Duodenal mucosa (tissue), 2 donors: ENCODE measurements around the gene PLD1.

Experiments used
- H3K27ac ChIP-seq: one replicate; pipeline ENCODE4 v1.7.0; 2013; ENCODE audit warnings: low read depth, low read length
- H3K27me3 ChIP-seq, 2 donors: one replicate each; pipeline ENCODE4 v1.7.0; 2013; ENCODE audit warnings: low read length in 2 of 2, control low read depth in 1 of 2; ENCODE audit not compliant: insufficient read depth in 2 of 2, control insufficient read depth in 1 of 2
- H3K36me3 ChIP-seq, 2 donors: one replicate each; pipeline ENCODE4 v1.7.0; 2013; ENCODE audit warnings: low read length in 2 of 2, control low read depth in 1 of 2; ENCODE audit not compliant: insufficient read depth in 2 of 2, control insufficient read depth in 1 of 2
- H3K4me1 ChIP-seq, 2 donors: one replicate each; pipeline ENCODE4 v1.7.0; 2013; ENCODE audit warnings: low read length in 2 of 2, control low read depth in 1 of 2; ENCODE audit not compliant: insufficient read depth in 2 of 2, control insufficient read depth in 1 of 2
- H3K4me3 ChIP-seq, 2 donors: one replicate each; pipeline ENCODE4 v1.7.0; 2013; ENCODE audit warnings: low read length in 2 of 2, low read depth in 1 of 2
- H3K9ac ChIP-seq, 2 donors: one replicate each; pipeline ENCODE4 v1.7.0; 2013; ENCODE audit warnings: low read length in 2 of 2, low read depth in 1 of 2
- H3K9me3 ChIP-seq, 2 donors: one replicate each; pipeline ENCODE4 v1.7.0; 2013; ENCODE audit warnings: low read length in 2 of 2, control low read depth in 1 of 2; ENCODE audit not compliant: control insufficient read depth in 1 of 2

PLD1 gene

DNA sequence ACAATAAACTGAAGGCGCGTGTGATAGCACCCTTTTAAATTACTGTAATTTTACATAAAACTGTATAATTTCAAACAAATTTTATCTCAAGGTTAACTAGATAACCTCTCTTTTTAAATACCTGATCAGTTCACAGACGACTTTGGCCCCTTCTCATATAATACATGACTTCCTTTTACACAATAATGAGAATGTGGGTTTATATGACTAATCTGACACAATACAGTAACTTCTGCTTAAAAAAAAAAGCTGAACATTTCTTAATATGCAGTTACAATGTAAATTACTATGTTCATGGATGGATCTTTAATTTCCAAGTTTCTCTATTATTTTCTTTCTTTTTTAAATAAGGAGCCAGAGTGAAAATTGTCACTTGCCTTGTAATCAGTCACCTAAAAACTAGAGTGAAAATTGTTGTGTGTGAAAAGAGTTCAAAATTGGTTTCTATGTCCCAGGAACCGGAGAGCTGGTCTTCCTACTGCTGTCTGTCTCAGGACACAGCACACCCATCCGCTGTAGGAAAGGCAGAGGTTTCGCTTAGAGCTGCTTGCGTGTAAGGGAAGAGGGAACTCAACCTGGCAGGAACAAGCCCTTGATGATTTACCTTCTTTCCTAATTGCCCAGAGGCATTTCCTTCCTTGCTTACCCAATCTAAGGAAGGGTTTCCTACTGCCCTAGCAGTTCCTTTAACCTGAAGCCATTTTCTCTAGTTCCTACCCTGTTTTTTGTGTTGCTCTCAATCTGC lies 33.3 kb downstream of the PLD1 start:
- H3K4me3 ChIP-seq = no peak overlapping the region
- no peaks in the 10 kb centered on the region for H3K36me3 ChIP-seq
- no peaks in the 10 kb centered on the region for H3K27me3 ChIP-seq
- H3K9ac ChIP-seq = no peak overlapping the region
- peaks cover 3 to 24% of the 10 kb centered on the region in 2 donors for H3K4me1 ChIP-seq
- no peaks in the 10 kb centered on the region for H3K9me3 ChIP-seq
- no peak overlapping the region for H3K27ac ChIP-seq

DNA sequence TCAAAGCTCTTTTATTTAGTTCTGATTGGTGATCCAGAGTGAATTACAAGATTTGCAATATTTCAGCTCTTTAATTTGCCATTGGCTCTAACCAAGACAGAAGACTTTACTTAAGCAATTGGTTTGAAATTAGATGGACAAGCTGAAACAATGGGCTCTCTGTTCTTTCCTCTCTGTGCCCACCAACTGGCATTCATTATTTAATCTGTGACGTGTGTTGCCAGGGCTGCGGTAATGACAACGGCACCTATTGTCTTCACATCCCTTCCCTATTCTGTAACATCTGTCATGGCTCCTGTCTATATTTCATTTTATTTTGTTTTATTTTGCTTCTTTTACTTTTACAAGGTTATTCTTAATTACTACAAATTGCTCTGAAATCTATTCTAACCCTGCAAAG lies 33.9 kb downstream of the PLD1 start:
- Histone ChIP-seq H3K9me3 (no peaks in the 10 kb centered on the region), H3K27ac (no peak overlapping the region), H3K4me3 (no peak overlapping the region), H3K27me3 (no peaks in the 10 kb centered on the region), H3K9ac (no peak overlapping the region), H3K36me3 (no peaks in the 10 kb centered on the region), H3K4me1 (peaks cover 7 to 27% of the 10 kb centered on the region in 2 donors)

DNA sequence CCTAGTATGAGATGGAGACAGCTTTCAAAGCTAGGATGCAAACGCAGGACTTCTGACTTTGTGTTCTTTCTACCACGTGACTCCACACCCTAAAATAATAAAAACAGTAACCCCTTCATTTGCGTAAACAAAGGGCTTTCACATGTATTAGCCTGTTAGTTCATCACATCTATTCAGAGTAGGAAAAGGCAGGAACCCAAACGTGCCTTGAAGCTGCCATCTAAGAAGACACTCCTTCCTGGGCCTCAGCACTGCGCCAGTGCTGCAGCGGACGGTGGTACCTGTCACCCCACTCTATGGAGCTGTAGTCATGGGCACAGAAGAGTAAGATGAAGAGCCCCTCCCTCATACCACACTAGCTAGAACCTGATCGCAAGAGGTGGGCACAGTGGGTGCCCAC lies 34.3 kb downstream of the PLD1 start:
- H3K27ac ChIP-seq = no peak overlapping the region
- peaks cover 7 to 27% of the 10 kb centered on the region in 2 donors for H3K4me1 ChIP-seq
- no peak overlapping the region for H3K4me3 ChIP-seq
- H3K36me3 ChIP-seq = no peaks in the 10 kb centered on the region
- no peak overlapping the region for H3K9ac ChIP-seq
- H3K9me3 ChIP-seq = no peaks in the 10 kb centered on the region
- H3K27me3 ChIP-seq = no peaks in the 10 kb centered on the region

DNA sequence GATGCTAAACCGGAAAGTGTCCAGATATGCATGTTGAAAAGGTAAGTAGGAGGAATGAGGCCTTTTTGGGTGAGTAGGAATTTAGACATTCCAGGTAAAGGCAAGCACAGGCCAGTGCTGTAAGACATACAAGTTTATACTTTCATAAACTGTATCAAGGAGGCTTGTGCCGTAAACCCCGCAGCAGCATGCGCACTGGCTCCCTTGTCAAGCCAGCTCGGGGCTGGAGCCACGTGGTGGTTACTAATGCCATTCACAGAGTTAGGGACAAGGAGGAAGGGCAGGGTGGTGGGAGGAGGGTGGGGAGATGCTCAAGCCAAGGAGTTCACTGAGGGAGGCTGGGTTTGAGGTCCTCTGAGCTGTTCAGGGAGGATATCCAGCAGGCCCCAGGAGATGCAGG lies 35.8 kb downstream of the PLD1 start:
- Histone ChIP-seq H3K4me1 (peaks cover 7 to 27% of the 10 kb centered on the region in 2 donors), H3K27me3 (no peaks in the 10 kb centered on the region), H3K4me3 (no peak overlapping the region), H3K36me3 (no peaks in the 10 kb centered on the region), H3K27ac (no peak overlapping the region), H3K9me3 (no peaks in the 10 kb centered on the region), H3K9ac (no peak overlapping the region)

- Histone ChIP-seq H3K27me3 (no peaks in the 10 kb centered on the region), H3K27ac (no peak overlapping the region), H3K4me3 (no peak overlapping the region), H3K9ac (peak overlapping the region in 1 of 2 donors; percentile 5), H3K4me1 (peaks cover 10 to 24% of the 10 kb centered on the region in 2 donors), H3K36me3 (no peaks in the 10 kb centered on the region), H3K9me3 (no peaks in the 10 kb centered on the region)
These were observed 37.7 kb downstream of the PLD1 start for GRCh38 chr3:171772427-171773056.

GRCh38 chr3:171770689-171771620 lies 39.3 kb downstream of the PLD1 start:
- Histone ChIP-seq H3K27me3 (no peaks in the 10 kb centered on the region), H3K9ac (peak overlapping the region; percentile 51 to 67), H3K4me3 (peak overlapping the region; percentile 77 to 89), H3K9me3 (no peaks in the 10 kb centered on the region), H3K36me3 (no peaks in the 10 kb centered on the region), H3K27ac (no peak overlapping the region), H3K4me1 (peaks cover 10% of the 10 kb centered on the region in 2 donors)

DNA sequence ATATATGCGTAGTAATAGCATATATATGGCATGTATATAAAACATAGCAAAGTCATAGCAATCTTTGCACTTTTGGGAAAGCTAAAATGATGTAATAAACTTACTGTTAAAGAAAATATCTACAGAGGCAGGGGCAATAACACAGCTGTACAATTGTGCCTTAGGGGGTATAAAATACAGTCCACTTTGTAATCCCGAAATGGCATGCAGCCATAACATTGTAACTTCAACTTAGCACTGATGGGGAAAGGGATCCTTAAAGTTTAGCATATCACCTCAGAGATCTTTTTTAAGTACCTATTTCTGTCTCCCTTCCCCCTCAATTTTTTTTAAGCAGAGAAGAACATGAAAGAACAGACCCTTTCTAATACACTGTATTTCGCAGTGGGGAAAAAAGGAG lies 40.8 kb downstream of the PLD1 start:
- no peak overlapping the region for H3K27ac ChIP-seq
- H3K4me3 ChIP-seq = peak overlapping the region; percentile 76 to 89
- H3K27me3 ChIP-seq = no peaks in the 10 kb centered on the region
- peaks cover 10 to 11% of the 10 kb centered on the region in 2 donors for H3K4me1 ChIP-seq
- no peaks in the 10 kb centered on the region for H3K36me3 ChIP-seq
- H3K9ac ChIP-seq = peak overlapping the region; percentile 43 to 67
- no peaks in the 10 kb centered on the region for H3K9me3 ChIP-seq

DNA sequence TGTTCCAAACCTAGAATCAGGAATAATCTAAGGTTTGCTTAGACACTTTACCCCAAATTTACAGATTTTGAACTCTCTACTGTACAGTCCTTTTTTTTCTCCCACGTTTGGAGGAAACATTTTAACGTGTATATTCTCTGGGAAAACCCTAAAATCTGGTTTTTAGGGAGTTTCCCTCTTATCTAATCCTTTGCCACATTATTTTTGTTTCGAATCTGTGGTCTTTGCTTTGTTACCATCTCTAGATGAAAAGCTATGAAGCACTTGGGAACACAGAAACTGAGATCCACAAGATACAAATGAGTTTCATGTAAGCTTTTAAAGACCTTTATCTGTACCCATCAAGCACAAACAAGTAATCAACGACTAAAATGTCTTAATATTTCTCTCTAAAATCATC lies 41.3 kb downstream of the PLD1 start:
- Histone ChIP-seq H3K9ac (peak overlapping the region; percentile 49 to 67), H3K4me3 (peak overlapping the region; percentile 76 to 89)

DNA sequence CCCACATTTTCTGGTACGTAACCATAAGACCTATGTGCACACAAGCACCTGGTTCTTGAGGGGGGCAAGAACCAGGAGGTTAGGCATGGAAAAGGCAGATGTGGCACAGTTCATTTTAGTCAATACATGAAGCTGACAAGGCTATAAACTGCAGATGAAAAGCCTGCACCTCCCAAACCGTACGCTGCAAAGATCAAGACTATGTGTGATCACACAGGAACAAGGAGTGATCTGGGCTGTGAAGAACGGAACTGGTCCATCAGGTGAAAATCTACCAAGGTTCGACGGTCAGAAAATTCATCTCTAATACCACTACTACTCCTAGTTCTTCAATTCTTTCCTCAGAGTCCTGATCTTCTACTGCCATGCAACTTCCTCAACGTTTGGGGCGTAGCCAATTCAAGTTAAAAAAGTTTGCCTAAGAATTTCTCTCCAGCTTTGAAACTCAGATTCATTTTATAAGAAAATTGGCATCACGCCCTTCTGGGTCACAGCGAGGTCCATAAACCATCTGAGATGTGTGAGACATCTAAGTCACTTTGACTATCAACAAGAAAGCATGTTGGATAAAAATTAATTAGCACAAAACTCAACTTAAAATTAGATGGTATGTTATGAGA lies 41.9 kb downstream of the PLD1 start:
- Histone ChIP-seq H3K9me3 (no peaks in the 10 kb centered on the region), H3K27ac (no peak overlapping the region), H3K9ac (peak overlapping the region; percentile 26 to 67), H3K4me1 (peaks cover 10 to 13% of the 10 kb centered on the region in 2 donors), H3K36me3 (no peaks in the 10 kb centered on the region), H3K4me3 (peak overlapping the region; percentile 76 to 89), H3K27me3 (no peaks in the 10 kb centered on the region)

More for the DNA sequence above, 41.3 kb downstream of the PLD1 start:
- Histone ChIP-seq H3K27ac (no peak overlapping the region), H3K9me3 (no peaks in the 10 kb centered on the region), H3K4me1 (peaks cover 10 to 13% of the 10 kb centered on the region in 2 donors), H3K27me3 (no peaks in the 10 kb centered on the region), H3K36me3 (no peaks in the 10 kb centered on the region)
